Measurements from ENCODE around the gene TMEM223.
"Not testable (repeated sequence)": the region's sequence is repeated elsewhere in the genome, so short reads cannot be mapped to it uniquely, and the experiment has no call there.

The TMEM223 gene, protein sequence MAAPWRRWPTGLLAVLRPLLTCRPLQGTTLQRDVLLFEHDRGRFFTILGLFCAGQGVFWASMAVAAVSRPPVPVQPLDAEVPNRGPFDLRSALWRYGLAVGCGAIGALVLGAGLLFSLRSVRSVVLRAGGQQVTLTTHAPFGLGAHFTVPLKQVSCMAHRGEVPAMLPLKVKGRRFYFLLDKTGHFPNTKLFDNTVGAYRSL

GRCh38 chr11:62791501-62792201 lies at the start of gene TMEM223:
Gene TMEM223, minus strand, starts transcription at chr11:62792006. Its CDS starts 12 bp downstream, at chr11:62791994.
- DNase-seq (ENCODE audit: low read depth in 2 of 2): peak; percentile 78 to 89

DNA sequence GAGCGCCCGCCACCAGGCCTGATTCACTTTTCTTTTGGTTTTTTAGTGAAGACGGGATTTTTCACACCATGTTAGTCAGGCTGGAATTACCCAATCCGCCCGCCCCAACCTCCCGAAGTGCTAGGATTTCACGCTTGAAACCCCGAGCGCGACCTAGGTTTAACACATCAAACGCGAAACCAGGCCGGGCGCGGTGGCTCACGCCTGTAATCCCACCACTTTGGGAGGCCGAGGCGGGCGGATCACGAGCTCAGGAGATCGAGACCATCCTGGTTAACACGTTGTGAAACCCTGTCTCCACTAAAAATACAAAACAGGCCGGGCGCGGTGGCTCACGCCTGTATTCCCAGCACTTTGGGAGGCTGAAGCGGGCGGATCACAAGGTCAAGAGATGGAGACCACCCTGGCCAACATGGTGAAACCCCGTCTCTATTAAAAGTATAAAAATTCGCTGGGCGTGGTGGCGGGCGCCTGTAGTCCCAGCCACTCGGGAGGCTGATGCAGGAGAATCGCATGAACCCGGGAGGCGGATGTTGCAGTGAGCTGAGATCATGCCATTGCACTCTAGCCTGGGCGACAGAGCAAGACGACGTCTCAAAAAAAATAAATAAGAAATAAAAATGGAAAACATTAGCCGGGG lies 49.0 kb upstream of the TMEM223 start:
- DNase-seq (ENCODE audit: low read depth in 2 of 2): peak; percentile 74 to 81

DNA sequence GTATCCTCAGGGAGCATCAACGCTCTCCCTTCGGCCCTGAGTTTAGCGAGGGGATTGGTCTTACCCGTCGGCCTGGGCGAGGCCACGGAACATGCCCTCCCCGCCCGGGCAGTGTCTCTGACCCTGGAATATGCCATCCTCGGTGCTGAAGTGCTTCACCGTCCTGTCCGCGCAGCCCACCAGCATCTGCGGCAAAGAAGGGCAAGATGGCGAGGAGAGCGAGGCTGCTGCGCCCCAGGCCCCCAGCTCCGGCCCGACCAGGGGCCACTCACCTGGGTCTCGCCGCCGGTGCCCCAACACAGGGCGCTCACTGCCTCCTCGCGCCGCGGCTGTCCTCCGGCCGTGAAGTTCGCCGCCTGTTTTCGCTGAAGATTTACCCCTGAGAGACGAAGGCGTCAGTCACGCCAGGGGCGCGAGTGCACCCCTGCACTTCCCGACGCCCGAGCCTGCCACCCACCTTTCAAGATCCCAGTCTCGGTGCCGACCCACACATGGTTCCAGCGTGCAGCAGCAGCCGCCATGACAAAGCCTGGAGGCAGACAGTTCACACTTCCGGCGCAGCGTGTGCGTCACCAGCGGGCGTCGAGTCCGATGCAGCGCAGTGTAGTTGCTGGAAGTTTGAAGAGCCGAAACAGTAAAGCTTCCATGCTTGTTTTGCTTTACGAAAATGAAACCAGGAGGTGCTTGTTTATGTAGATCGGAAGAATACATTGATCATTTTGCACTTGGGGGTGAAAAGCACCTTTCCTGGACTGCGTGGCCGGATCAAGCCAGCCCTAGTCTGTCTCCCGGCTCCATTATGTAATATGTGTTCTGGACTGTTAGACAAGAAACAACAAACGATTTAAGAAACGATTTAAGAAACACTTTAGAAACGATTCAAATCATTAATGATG lies 47.5 kb upstream of the TMEM223 start, which contains the start of gene WDR74:
WDR74 (minus strand) TSS at position 541 of the 896 bp plus-strand sequence; CDS start at position 521, 20 bp downstream.
- DNase-seq (ENCODE audit: low read depth in 2 of 2): peak; percentile 81 to 86

GRCh38 chr11:62835336-62835735 lies 43.5 kb upstream of the TMEM223 start:
- no peak for DNase-seq (ENCODE audit: low read depth in 2 of 2)

DNA sequence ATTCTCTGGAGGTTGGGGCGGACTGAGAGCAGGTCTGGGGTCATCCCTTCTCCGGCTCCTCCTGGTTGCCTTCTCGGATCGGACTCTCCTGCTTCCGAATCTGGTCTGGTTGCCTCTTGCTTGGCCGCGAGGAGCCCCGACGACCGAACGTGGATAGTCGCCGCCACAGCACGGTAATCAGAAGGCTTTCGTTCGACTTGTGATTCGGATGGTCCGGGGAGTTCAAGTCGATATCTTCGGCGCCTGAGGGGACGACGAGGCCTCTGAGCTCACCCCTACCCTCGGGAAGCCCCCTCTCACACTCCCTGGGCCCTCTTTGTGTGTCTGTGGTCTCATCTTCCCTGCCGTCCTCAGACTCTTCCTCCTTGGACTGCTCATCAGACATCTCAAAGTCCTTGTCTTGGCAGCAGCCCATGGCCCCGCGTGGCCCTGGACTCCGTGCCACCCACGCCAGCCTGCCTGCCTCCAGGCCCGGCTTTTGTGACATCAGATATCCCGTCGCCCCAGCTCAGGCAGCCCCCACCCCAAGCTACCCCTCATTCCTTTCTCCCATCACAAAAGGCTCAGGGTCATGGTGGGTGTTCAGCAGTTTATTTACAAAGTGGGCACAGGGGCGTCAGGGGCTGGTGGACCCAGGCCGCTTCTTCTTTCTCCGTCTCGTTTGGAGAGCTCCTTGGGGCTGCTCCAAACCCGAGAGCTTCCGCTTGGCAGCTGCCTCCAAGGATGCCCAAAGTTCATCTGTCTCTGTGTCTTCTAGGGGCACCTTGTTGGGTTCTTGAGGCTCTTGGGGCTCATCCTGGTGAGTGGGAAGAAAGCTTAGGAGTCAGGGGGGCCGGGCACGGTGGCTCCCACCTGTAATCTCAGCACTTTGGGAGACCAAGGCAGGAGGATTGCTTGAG lies 40.8 kb upstream of the TMEM223 start, which contains the start of gene TEX54:
TEX54 (minus strand) TSS at position 506 of the 899 bp plus-strand sequence.
- DNase-seq (ENCODE audit: low read depth in 2 of 2): no peak

DNA sequence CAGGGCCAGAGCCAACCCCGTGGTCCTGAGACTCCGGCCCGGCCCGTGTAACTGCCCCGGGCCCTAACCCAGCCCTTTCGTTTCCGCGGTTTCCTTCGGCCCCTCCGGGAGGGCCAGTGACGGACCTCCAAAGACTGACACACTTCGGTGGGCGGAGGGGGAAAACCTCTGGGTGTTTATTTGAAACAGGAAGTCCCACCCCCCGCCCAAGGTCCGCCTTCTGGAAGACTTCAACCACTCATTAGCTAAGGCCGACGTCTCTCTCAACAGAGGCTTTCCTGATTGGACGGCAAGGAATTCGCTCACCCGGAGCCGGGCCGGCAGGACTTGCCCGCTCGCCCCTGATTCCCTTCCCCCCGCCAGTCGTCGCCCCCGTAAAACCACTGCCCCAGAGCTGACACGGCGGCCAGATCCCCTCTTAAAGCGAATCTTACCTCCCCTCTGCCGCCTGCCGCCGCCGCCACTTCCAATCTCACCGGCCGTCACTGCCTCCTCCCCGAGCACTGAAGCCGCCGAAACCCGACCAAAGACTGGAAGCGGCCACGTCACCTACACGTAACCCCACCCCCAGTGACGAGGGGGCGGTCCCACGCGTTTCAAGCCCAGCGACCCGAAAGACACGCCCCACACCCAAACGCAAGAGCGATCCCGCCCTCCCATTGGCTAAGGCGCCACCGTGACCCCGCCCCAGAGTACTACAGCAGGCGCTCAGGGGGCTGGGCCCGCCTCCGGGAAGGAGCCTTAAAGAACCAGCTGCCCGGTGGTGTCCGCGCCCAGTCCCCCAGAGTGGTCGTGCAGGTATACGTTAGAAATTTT lies 39.9 kb upstream of the TMEM223 start, which contains the start of gene STX5:
STX5 (minus strand) TSS at position 532 of the 816 bp plus-strand sequence. CDS start 808 bp downstream, outside the sequence.
- DNase-seq (ENCODE audit: low read depth in 2 of 2): peak; percentile 98 to 100

GRCh38 chr11:62830904-62831519 lies 39.2 kb upstream of the TMEM223 start:
- DNase-seq (ENCODE audit: low read depth in 2 of 2): no peak

DNA sequence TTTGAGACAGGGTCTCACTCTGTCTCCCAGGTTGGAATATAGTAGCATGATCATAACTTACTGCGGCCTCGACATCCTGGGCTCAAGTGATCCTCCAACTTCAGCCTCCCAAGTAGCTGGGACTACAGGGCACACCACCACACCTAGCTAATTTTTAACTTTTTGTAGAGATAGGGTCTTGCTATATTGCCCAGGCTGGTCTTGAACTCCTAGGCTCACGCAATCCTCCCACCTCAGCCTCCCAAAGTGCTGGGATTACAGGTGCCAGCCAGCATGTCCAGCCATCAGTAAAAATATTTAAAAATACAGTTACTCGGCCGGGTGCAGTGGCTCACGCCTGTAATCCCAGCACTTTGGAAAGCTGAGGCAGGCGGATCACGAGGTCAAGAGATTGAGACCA lies 36.3 kb upstream of the TMEM223 start:
- not testable (repeated sequence) for DNase-seq (ENCODE audit: low read depth in 2 of 2)

GRCh38 chr11:62823677-62824076 lies 31.9 kb upstream of the TMEM223 start:
- no peak for DNase-seq (ENCODE audit: low read depth in 2 of 2)

GRCh38 chr11:62817129-62817528 lies 25.3 kb upstream of the TMEM223 start:
- no peak for DNase-seq (ENCODE audit: low read depth in 2 of 2)

DNA sequence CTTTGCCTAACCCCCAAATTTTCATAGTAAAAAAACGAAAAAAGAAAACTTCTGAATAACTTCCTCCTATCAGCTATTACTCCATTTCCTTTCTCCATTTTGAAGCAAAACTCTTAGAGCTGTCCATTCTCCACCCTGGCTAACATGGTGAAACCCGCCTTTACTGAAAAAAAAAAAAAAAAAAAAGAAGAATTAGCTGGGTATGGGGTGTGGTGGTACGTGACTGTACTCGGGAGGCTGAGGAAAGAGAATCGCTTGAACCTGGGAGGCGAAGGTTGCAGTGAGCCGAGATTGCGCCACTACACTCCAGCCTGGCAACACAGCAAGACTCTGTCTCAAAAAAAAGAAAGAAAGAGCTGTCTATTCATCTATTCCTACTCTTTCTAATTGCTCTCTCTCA lies 24.8 kb upstream of the TMEM223 start:
- no peak for DNase-seq (ENCODE audit: low read depth in 2 of 2)

DNA sequence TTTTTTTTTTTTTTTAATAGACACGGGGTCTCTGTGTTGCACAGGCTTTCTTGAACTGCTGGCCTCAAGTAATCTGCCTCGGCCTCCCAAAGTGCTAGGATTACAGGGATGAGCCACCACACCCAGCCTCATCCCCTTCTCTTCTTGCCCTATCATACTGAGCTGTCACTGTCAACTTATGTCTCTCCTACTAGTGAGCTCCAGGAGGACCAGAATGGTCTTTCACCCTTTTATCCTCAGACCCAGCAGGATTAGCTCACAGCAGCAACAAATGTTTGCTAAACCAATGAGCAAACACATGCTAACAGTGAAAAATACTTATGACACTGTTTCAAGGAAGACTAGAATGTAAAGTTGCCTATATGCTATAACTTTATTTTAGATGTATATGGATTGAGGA lies 19.9 kb upstream of the TMEM223 start:
- no peak for DNase-seq (ENCODE audit: low read depth in 2 of 2)

DNA sequence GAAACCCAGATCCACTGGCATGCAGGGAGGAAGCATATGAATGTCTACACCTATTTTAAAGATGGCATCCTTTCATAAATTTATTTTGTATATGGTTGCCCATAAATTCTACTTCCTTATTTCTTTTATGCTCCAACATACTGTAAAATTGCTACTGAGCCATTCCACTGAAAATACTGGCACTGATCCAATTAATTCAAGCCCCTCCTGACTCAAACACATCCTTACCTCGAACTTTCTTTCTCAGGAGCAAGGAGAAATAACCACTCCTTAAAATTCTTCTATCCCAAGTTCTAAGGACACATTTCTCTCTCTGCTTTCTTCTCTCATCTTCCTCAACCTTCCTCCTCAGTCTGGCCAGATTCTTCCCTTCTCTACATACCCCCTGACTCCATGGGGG lies 18.9 kb upstream of the TMEM223 start:
- DNase-seq (ENCODE audit: low read depth in 2 of 2): no peak

DNA sequence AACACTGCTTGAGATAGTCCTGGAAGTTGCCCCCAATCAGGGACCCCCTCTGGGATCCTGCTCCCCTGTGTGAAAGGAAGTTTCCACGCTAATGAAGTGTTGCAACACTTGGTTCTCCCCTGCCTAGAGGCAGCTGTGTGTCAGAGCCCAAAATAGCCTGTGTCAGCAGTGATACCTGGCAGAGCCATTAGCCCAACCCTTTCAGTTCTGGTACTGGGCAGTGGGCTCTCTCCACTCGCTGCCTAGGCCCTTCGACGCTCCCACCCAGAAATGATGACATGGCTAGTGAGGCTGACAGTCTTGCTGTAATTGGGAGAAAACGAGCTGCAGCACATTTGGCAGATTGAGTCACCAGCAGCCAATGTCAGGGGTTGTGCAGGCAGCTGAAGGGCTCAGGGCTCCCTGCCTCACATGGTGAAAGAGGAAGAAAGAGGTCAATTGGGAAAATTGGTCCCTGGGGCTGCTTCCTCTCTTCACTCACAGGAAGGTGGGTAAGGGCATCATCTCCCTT lies 14.9 kb upstream of the TMEM223 start:
- DNase-seq (ENCODE audit: low read depth in 2 of 2): no peak

- DNase-seq (ENCODE audit: low read depth in 2 of 2): no peak
Measured at GRCh38 chr11:62805961-62806441, 14.2 kb upstream of the TMEM223 start.

DNA sequence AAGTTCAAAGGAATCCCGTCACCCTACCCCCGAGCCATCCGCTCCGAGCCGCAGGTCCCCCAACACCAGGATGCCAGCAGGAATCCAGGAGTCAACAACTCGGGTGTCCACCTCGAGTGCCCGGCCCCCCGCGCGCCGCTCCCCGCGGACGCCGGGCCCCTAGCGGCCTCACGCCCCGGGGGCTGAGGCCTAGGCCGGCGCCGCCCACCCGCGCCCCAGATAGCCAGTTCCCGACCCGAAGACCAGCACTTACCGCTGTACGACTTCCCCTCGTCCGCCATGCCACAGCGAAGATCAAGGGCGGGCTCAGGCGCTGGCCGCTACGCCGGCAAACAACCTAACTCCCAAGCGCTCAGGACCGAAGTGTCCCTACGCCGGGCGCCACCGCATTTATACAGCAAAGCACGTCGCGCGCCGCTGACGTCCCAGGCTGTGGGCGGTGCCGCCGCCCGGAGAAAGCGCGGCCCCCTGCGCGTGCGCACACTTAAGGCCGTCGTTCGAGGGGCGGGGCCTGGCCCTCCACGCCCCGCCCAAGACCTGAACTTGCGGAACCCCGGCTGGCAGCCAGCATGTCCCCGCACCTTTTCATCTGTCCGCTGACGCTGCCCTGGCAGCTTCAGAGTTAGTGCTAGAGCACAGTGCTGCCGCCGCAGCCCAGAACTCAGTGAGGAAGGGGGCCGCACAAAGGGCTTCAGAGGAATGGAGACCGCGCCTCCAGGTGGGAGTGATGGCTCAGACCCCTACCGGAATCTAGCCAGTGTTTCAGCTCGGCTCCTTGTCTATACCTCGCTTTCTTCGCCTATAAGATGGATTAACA lies 13.5 kb upstream of the TMEM223 start, which contains the start of gene NXF1:
NXF1 (minus strand) TSS at position 365 of the 817 bp plus-strand sequence; CDS start at position 281, 84 bp downstream.
- DNase-seq (ENCODE audit: low read depth in 2 of 2): peak; percentile 90 to 95

GRCh38 chr11:62804310-62805075 lies 12.7 kb upstream of the TMEM223 start:
- DNase-seq (ENCODE audit: low read depth in 2 of 2): no peak

Measured in stimulated activated CD4-positive, alpha-beta T cell treated with anti-CD3 and anti-CD28 coated beads, Interleukin-12 subunit alpha, Interleukin-12 subunit beta, amount 100 ng/mL, for 24 hours (primary cell).